HG03045 (cell line): ENCODE results near the gene GBX1.

Experiments used
- ATAC-seq: cut with Tn5 transposase; IDR thresholded peaks from one replicate; pipeline ENCODE4 v1.9.1; 2021; ENCODE audit warnings: mild to moderate bottlenecking, moderate library complexity; ENCODE audit not compliant: unreplicated experiment

The GBX1 gene

DNA sequence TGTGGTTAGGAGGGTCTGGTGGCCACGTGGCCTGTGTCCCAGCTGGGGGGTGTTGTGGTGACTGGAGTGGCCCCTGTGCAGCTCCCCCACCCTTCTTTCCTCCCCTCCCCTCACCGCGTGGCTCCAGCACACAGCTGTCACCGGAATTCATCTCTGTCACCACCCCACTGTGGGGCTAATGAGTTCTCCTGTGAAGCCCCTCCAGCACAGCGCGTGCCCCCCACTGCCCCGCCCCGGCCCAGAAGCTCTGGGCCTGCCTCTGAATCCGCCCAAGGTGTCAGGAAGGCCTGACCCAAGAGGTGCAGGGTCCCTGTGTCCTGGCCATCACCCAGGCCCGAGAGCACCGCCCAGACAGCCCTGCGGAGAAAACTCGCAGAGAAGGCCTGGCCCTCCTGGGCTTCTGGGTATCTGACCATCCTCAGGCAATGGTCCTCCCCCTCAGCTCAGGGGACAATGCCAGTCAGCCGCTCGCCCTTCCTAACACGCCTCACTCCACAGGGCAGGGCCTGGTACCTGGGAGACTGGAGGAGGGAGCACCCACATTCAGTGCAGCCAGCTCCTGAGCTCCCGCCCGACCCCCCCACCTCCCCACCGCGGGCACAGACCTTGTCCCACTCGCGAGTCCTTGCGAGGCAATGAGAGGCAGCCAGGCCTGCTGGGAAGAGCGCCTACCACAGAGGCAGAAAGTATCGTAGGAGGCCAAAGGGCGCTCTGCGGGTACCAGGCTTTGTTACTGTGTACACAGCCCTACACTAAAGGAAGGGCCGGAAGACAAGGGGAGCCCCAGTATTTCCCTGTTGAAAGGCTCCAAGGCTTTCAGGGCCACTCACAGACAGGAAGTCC, 38.2 kb downstream of the GBX1 start:
- ATAC-seq, result no peak

GRCh38 chr7:151128716-151129115, 38.8 kb downstream of the GBX1 start:
- ATAC-seq, result no peak

DNA sequence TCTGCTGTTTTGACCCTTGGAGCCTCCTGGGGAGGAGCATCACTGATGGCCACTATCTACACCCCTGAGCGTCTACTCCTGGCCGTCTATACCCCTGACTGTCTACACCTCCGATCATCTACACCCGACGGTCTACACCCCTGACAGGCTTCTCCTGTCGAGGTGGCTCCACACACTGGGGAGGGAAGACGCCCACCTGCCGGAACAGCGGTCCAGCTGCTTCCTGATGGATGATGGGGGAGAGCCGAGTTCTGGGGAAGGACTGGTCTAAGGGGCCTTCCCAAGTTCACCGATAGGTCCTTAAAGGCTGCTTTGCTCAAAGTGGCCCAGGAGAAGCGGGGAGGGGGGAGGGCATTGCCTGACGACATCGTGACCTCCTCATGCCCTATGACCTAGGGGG, 39.4 kb downstream of the GBX1 start:
- no peak for ATAC-seq

DNA sequence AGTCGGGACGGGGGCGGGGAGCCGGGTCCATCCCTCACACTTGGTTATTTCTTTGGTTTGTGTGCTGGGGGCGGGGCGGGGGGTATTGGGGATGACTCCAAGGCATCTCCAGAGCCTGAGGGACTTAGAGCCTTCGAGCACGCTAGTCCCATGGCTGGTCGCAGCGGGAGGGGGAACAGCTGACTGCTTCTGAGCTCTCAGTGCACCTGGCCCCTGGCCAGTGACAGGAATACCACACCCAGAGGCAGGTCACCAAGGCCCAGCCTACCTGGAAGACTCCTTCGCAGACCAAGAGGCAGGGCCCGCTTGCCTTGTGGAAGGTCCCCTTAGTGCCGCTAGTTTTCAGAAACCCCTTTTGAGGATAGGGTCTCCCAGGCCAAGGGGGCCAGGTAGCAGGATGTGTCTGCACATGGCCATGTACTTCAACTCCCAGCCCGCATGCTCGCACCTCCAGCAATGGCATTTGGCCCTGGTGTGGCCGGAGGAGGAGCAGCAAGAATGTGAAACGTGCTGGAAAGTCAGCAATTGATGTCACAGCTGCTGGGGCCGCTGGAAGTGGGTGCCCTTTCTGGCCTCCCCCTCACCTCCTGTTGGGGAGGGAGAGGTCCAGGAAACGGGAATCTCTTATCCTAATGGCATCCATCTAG, 40.9 kb downstream of the GBX1 start:
- no peak for ATAC-seq

GRCh38 chr7:151125846-151126481, 41.5 kb downstream of the GBX1 start:
- ATAC-seq, result no peak

DNA sequence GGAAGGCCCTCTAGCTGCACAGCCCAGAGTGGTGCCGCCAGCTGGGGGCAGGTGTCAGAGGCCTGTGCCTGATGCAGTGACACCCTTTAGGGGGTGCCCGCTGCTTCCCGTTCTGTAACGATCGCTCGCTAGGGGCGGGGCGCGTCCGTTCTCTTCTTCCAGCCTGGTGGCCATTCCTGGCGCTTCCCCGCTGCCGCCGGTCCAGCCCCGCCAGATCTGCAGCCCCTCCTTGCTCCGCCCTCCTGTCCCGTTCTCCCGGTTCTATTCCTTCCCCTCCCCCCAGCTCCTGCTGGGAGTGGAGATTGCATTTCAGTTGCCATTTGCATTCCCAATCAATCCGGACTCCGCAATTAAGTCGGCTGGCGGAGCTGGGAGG, 42.0 kb downstream of the GBX1 start:
- ATAC-seq, result no peak

- ATAC-seq, result no peak
Observed at GRCh38 chr7:151124899-151125399, 42.5 kb downstream of the GBX1 start.

DNA sequence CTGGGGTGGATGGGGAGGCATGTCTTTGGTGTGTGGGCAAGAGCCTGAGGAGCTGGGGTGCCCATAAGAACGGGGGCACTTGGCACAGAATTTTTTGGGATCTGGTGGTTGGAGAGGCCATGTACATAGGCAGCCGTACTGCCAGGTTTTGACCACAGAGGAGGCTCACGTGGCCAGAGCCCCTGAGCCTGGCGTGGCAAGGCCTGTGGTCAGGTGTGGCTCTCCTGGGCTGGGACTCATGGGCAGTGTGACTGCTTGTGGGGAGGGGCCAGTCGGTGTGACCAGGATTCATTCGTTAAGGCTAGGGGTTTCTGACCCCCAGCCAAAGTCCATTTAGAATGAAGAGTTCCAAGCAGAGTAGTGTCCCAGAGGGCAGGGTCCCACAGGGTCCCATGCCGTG, 43.0 kb downstream of the GBX1 start:
- no peak for ATAC-seq

DNA sequence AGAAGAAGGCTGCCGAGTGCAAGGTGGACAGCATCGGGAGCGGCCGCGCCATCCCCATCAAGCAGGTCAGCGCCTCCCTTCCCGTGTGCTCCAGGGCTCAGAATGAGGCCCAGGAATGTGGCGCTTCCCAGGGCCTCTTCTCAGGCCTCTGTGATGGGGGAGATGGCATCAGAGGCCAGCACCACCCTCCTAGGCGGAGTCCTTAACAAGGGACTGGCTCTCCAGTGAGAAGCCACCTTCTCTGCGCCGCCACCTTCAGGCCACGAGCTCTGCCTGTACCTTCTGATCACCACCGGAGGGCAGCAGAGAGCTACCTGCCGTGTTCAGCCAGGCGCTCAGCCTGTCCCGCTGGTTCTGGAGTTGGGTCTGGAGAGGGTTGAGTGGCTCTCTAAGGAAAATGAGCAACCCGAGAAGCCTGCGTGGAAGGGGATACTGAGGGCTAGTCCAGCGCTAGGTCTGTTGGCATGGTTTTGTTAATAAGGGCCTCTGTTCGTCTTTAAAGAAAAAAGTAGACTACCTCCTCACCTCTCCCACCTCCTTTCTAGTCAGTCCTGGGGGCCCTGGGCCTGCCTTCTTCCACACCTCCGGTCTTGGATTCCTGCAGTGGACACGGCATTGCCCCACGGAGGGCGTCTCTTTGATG, 43.6 kb downstream of the GBX1 start:
- peak; percentile 79 for ATAC-seq

DNA sequence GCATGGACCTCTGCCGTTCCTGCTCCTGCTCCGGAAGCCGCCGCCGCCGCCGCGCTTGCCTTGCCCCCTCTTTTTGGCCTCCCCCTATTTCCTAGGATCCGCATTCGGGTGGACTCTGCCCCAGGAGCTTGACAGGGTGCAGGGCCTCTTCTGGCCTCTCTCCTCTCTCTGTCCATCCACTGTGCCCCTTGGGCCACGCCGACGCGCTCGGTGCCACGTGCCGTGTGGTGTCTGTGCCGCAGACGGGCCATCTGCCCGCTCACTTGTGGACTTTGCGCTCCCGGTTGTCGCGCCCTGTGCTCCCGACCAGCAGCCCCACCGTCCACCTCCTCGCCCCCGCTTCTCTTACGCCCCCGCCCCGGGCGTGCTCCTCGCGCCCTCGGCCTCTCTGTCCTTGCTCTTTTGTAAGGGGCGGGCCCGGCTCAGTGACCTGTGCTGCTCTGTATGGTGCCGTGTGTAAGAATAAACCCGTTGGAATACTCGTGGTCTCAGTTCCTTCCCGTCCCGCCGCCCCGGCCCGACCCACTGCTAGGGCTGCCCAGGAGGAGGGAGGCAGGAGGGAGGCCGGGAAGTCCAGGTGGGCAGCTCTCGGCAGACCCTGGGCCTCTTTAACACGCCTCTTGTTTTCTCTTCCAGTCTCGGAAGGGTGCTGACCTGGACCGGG, 44.2 kb downstream of the GBX1 start:
- ATAC-seq, result no peak

DNA sequence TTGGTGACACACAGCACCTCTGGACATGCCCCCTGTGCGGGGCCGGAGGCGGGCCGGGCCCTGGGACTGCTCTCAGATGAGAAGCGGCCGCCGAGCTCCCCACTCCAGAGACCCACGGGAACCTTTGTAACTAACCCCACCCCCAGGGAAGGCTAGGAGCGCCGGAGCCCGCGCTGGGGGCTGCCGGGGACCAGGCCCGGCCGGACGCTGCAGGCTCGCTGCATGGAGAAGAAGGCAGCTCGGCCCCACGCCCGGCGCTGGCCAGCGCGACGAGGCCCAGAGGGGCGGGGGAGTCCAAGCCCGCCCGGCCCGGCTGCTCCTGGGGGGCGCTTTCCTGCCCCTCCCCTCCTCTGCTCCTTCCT, 44.7 kb downstream of the GBX1 start:
- no peak for ATAC-seq

- no peak for ATAC-seq
Observed at GRCh38 chr7:151122276-151122675, 45.2 kb downstream of the GBX1 start.

GRCh38 chr7:151121380-151122170, 45.9 kb downstream of the GBX1 start:
- ATAC-seq, result no peak

GRCh38 chr7:151120896-151121295, 46.6 kb downstream of the GBX1 start:
- ATAC-seq, result no peak

DNA sequence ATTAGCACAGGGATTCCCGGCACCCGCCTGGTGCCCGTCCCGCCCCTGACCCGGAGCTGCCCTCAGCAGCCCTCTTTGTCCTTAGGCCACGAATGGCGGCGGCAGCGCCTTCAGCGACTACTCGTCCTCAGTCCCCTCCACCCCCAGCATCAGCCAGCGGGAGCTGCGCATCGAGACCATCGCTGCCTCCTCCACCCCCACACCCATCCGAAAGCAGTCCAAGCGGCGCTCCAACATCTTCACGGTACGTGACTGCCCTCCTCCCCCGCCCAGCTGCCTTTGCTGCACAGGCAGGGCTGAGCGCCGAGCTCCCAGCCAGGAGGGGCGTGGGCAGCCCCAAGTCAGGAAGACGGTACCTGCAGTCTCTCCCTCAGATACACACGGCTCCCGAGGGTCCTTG, 47.6 kb downstream of the GBX1 start:
- no peak for ATAC-seq

- ATAC-seq, result no peak
Observed at GRCh38 chr7:151119055-151119415, 48.5 kb downstream of the GBX1 start.

DNA sequence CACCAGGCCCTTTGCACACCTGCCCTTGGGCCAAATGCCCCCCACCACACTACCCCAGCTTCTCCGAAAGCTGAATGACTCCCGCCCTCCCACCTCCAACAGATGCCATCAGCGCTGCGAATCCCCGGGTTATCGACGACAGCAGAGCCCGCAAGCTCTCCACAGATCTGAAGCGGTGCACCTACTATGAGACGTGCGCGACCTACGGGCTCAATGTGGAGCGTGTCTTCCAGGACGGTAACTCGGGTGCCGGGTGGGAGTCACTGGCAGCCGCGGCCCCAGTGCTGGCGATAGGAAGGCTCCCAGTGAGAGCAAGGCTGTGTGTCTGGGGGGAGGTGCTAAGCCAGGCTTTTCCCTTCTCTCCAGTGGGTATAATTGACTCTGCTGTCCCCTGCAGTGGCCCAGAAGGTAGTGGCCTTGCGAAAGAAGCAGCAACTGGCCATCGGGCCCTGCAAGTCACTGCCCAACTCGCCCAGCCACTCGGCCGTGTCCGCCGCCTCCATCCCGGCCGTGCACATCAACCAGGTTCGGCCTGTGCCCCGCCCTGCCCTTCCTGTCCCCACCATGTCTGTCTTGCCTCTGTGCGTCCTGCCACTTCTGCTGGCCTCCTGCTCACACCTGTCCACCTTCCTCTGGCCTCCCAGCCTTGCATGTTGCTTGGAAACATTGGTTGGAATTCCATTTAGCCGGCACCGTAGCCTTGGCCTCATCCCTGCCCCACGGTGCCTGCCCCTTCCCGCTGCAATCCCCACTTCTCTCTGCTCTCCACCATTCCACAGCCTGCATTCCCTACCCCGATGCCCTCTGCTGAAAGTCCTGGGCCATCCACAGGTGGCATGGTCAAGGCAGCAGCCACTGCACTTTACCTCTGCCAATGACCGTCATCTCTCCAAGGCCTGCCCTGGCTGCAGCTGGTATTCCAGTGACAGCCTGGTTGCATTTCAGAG, 49.1 kb downstream of the GBX1 start:
- ATAC-seq, result no peak

GRCh38 chr7:151117565-151117964, 49.9 kb downstream of the GBX1 start:
- ATAC-seq, result no peak
